SK-N-MC (cell line): Measurements from ENCODE around the gene KATNB1.

Experiments used
- DNase-seq: peaks from one replicate; pipeline ENCODE4 v3.0.0-alpha.2; 2011; ENCODE audit warnings: low read depth, low spot score
- H3K27ac ChIP-seq: fragments of 200-600 bp; sonication (generic); 2 replicates; pipeline ENCODE4 v1.5.1; 2016; ENCODE audit warnings: mixed run types
- H3K36me3 ChIP-seq: fragments of 200-600 bp; sonication (generic); 2 replicates; pipeline ENCODE4 v1.6.1; 2017; ENCODE audit warnings: antibody characterized with exemption, low read length, mixed read lengths; ENCODE audit not compliant: insufficient read depth
- H3K4me3 ChIP-seq: fragments of 200-600 bp; sonication (generic); 2 replicates; pipeline ENCODE4 v1.5.1; 2016
- H3K9ac ChIP-seq: fragments of 200-600 bp; sonication (generic); 2 replicates; pipeline ENCODE4 v1.8.0; 2017; ENCODE audit warnings: mixed run types, mixed read lengths; ENCODE audit not compliant: insufficient read length
- H3K9me3 ChIP-seq: fragments of 200-600 bp; sonication (generic); 2 replicates; pipeline ENCODE4 v1.6.1; 2017; ENCODE audit warnings: low read depth, mild to moderate bottlenecking, antibody characterized with exemption, low read length, moderate library complexity, mixed read lengths
- EZH2 ChIP-seq: fragments of 200-600 bp; sonication (generic); IDR thresholded peaks from one replicate; pipeline ENCODE4 v1.6.1; 2017; ENCODE audit warnings: antibody characterized with exemption
- FOXP2 ChIP-seq: optimal IDR thresholded peaks from 2 replicates; pipeline ENCODE3; 2011; ENCODE audit warnings: mild to moderate bottlenecking, moderate library complexity; ENCODE audit not compliant: insufficient read depth; ENCODE audit errors: extremely low read length, control extremely low read depth
- POLR2AphosphoS5 ChIP-seq: IDR thresholded peaks from 2 replicates; pipeline ENCODE4 v1.6.1; 2012; ENCODE audit warnings: mild to moderate bottlenecking, low read depth, low read length, borderline replicate concordance

Gene KATNB1

GRCh38 chr16:57720142-57720575 is 15.4 kb upstream of the KATNB1 start:
- H3K27ac ChIP-seq = no peak overlapping the region
- DNase-seq = no peak
- TF ChIP-seq POLR2AphosphoS5 (no peak), FOXP2 (no peak), EZH2 (no peak)
- H3K36me3 ChIP-seq = no peaks in the 10 kb centered on the region
- H3K9me3 ChIP-seq = no peaks in the 10 kb centered on the region
- H3K9ac ChIP-seq = no peak overlapping the region
- no peak overlapping the region for H3K4me3 ChIP-seq

DNA sequence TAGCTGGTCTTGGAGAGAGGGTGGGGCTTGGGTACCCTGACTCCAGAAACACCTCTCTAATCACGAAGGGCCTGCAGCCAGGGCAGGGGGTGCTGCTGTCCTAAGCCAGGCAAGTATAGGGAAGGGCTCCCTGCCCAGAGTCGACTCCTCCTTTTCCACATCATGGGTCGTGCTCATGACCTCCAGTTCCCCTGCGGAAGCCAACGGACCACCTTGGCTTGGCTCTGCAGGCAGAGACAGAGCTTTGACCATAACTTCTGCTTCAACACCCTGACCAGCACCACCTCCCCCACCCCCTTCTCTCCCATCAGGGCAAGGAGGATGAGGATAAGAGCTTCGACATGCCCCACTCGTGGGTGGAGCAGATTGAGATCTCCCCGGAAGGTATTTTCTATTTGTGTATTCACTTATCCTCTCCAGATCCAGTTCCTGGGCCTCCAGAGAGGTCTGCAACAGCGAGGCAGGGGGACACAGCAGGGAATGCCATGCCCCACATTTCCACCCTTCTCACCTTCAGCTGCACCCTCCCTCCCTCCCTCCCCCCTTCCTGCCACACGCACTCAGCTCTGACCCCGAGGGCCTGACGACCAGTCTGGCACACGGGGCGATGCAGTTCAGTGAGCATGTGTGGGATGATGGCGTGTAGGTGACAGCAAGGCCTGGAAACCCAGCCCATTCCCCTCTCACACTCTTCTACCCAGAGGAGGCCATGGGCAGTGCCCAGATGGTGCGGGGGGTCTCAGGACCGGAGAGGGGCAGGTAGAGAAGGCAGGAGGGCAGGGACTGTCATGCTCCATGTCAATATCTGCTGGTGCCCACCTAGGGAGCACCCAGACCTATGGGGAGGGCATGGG is 14.0 kb upstream of the KATNB1 start:
- DNase-seq = no peak
- Histone ChIP-seq H3K36me3 (no peaks in the 10 kb centered on the region), H3K4me3 (no peak overlapping the region), H3K9ac (no peak overlapping the region), H3K27ac (no peak overlapping the region), H3K9me3 (no peaks in the 10 kb centered on the region)
- TF ChIP-seq FOXP2 = no peak
- no peak for TF ChIP-seq EZH2
- no peak for TF ChIP-seq POLR2AphosphoS5

- Histone ChIP-seq H3K9ac (no peak overlapping the region), H3K27ac (no peak overlapping the region), H3K4me3 (no peak overlapping the region), H3K36me3 (no peaks in the 10 kb centered on the region), H3K9me3 (no peaks in the 10 kb centered on the region)
- TF ChIP-seq POLR2AphosphoS5 = no peak
- no peak for TF ChIP-seq FOXP2
- no peak for TF ChIP-seq EZH2
- DNase-seq = no peak
Measured at GRCh38 chr16:57722210-57722499, 13.4 kb upstream of the KATNB1 start.

DNA sequence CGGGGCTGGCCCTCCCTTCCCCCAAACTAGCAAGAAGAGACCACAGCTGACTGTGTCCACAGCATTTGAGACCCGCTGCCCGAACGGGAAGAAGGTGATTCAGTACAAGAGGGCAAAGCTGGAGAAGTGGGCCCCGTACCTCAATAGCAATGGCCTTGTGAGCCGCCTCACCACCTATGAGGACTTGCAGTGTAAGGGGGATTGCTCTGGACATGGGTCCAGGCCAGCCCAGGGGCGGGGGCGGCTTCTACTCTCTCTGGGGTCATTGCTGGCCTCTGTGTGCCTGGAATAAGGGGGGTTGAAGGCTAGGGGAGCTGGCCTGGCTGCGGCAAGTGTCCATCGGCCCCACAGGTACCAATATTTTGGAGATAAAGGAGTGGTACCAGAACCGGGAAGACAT is 12.9 kb upstream of the KATNB1 start:
- no peak for TF ChIP-seq POLR2AphosphoS5
- no peak for TF ChIP-seq EZH2
- no peak for TF ChIP-seq FOXP2
- H3K9me3 ChIP-seq = no peaks in the 10 kb centered on the region
- no peak overlapping the region for H3K4me3 ChIP-seq
- no peak for DNase-seq
- H3K27ac ChIP-seq = no peak overlapping the region
- H3K36me3 ChIP-seq = no peaks in the 10 kb centered on the region
- no peak overlapping the region for H3K9ac ChIP-seq

DNA sequence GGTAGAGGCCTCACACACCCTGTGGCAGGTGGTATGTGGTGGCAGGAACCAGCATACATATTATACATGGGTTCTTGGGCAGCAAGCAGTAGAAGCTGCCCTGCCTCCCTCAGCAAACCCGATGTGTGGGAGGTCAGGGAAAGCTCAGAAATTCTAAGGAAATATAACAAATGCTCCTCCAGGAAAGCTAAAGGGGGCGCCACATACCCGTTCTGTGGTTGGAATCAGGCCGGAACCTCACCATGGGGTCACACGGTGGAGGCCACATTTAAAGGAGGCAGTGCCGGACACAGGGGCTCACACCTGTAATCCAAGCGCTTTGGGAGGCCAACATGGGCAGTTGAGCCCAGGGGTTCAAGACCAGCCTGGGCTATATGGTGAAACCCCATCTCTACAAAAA is 12.4 kb upstream of the KATNB1 start:
- TF ChIP-seq EZH2 (no peak), POLR2AphosphoS5 (no peak), FOXP2 (no peak)
- H3K9ac ChIP-seq = no peak overlapping the region
- no peak for DNase-seq
- no peak overlapping the region for H3K4me3 ChIP-seq
- no peaks in the 10 kb centered on the region for H3K9me3 ChIP-seq
- H3K36me3 ChIP-seq = no peaks in the 10 kb centered on the region
- H3K27ac ChIP-seq = no peak overlapping the region

- Histone ChIP-seq H3K27ac (no peak overlapping the region), H3K9ac (no peak overlapping the region), H3K9me3 (no peaks in the 10 kb centered on the region), H3K4me3 (no peak overlapping the region), H3K36me3 (no peaks in the 10 kb centered on the region)
- no peak for DNase-seq
- TF ChIP-seq EZH2 = no peak
Measured at GRCh38 chr16:57724531-57724930, 11.0 kb upstream of the KATNB1 start.

DNA sequence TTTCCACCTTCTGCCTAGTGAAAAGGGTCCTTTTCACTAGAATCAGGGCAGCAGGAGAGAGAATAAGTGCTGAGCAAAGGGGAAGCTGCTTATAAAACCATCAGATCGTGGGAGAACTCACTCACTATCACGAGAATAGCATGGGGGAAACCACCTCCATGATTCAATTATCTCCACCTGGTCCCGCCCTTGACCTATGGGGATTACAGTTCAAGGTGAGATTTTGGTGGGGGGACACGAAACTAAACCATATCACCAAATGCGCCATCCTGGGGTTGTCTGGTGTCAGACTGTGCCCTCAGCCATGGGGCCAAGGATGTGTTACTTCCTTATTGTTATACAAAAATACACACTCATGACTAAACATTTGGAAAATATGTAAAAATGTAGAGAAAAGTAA is 10.4 kb upstream of the KATNB1 start:
- Histone ChIP-seq H3K36me3 (no peaks in the 10 kb centered on the region), H3K9ac (no peak overlapping the region), H3K27ac (no peak overlapping the region), H3K9me3 (no peaks in the 10 kb centered on the region), H3K4me3 (no peak overlapping the region)
- TF ChIP-seq POLR2AphosphoS5 = no peak
- no peak for TF ChIP-seq FOXP2
- TF ChIP-seq EZH2 = no peak
- DNase-seq = no peak

GRCh38 chr16:57725554-57725953 is 10.0 kb upstream of the KATNB1 start:
- TF ChIP-seq FOXP2 (no peak), POLR2AphosphoS5 (no peak), EZH2 (no peak)
- DNase-seq = no peak

GRCh38 chr16:57725976-57726375 is 9.6 kb upstream of the KATNB1 start:
- DNase-seq = no peak
- no peaks in the 10 kb centered on the region for H3K36me3 ChIP-seq
- H3K4me3 ChIP-seq = no peak overlapping the region
- TF ChIP-seq POLR2AphosphoS5 = no peak
- TF ChIP-seq FOXP2 = no peak
- TF ChIP-seq EZH2 = no peak
- no peaks in the 10 kb centered on the region for H3K9me3 ChIP-seq
- H3K27ac ChIP-seq = no peak overlapping the region
- H3K9ac ChIP-seq = no peak overlapping the region

More at GRCh38 chr16:57725554-57725953, 10.0 kb upstream of the KATNB1 start:
- Histone ChIP-seq H3K9me3 (no peaks in the 10 kb centered on the region), H3K4me3 (no peak overlapping the region), H3K27ac (no peak overlapping the region), H3K9ac (no peak overlapping the region), H3K36me3 (no peaks in the 10 kb centered on the region)
